Raji (cell line): ENCODE measurements around the gene IL10RB.

Source experiments
- POLR2A ChIP-seq: IDR thresholded peaks from 2 replicates; pipeline ENCODE4 v1.6.1; 2011; ENCODE audit warnings: low read depth, low read length, control low read depth; ENCODE audit not compliant: insufficient read depth

The IL10RB gene

GRCh38 chr21:33257094-33257803, 8.9 kb upstream of the IL10RB start:
- no peak for TF ChIP-seq POLR2A

GRCh38 chr21:33258475-33258874, 7.7 kb upstream of the IL10RB start:
- no peak for TF ChIP-seq POLR2A

- no peak for TF ChIP-seq POLR2A
These were observed 6.7 kb upstream of the IL10RB start for GRCh38 chr21:33259428-33259827.

- TF ChIP-seq POLR2A = no peak
These were observed 6.2 kb upstream of the IL10RB start for GRCh38 chr21:33259995-33260394.

- no peak for TF ChIP-seq POLR2A
These were observed 4.5 kb upstream of the IL10RB start for GRCh38 chr21:33261635-33262034.

- TF ChIP-seq POLR2A = no peak
These were observed 3.2 kb upstream of the IL10RB start for GRCh38 chr21:33262921-33263320.

GRCh38 chr21:33264561-33264960, 1.6 kb upstream of the IL10RB start:
- TF ChIP-seq POLR2A = no peak

- TF ChIP-seq POLR2A = no peak
These were observed 510 bp upstream of the IL10RB start for GRCh38 chr21:33265664-33266049.

- no peak for TF ChIP-seq POLR2A
These were observed 595 bp downstream of the IL10RB start for GRCh38 chr21:33266789-33267135.

- TF ChIP-seq POLR2A = no peak
These were observed 1.1 kb downstream of the IL10RB start for GRCh38 chr21:33267250-33267649.

- no peak for TF ChIP-seq POLR2A
These were observed 2.2 kb downstream of the IL10RB start for GRCh38 chr21:33268393-33268736.

GRCh38 chr21:33268737-33269441, 2.7 kb downstream of the IL10RB start:
- no peak for TF ChIP-seq POLR2A

GRCh38 chr21:33270986-33271385, 4.8 kb downstream of the IL10RB start:
- TF ChIP-seq POLR2A = no peak

- no peak for TF ChIP-seq POLR2A
These were observed 6.9 kb downstream of the IL10RB start for GRCh38 chr21:33273044-33273443.

- no peak for TF ChIP-seq POLR2A
These were observed 12.6 kb downstream of the IL10RB start for GRCh38 chr21:33278721-33279120.

GRCh38 chr21:33279330-33279820, 13.2 kb downstream of the IL10RB start:
- TF ChIP-seq POLR2A = no peak
